ENCODE results near the gene C7orf33.

The C7orf33 gene

DNA sequence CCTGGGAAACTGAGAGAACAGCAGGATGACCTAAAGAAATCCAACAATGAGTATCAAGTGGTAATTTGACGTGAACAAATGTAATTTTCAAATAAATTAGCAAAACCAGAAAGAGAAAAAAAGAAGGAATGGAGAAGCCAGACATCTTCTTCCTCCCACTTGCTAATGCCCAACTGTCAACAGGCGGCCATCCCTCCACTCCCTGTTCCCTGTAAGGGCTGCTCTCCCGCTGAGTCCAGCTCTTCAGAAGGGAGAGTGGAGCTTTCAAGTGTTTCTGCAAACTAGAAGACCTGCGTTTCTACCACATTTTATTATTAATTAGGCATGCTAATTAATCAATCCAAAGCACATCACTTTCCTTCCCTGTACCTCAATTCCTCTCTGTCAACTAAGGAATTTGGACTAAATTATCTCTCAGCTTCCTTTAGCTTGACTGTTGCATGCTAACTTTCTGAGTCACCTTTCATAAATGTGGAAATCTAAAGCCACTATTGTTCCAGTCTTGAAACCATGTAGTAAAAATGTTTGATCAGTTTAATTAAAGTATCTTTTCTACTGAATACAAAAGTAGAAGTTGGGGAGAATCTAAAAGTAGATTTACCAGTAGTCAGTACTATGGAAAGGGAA, 59.8 kb downstream of the C7orf33 start:
- DNase-seq (ENCODE audit: low spot score): no peak
- no peak overlapping the region for H3K27ac ChIP-seq
- H3K4me3 ChIP-seq: no peak overlapping the region
- TF ChIP-seq, protein P1, sequence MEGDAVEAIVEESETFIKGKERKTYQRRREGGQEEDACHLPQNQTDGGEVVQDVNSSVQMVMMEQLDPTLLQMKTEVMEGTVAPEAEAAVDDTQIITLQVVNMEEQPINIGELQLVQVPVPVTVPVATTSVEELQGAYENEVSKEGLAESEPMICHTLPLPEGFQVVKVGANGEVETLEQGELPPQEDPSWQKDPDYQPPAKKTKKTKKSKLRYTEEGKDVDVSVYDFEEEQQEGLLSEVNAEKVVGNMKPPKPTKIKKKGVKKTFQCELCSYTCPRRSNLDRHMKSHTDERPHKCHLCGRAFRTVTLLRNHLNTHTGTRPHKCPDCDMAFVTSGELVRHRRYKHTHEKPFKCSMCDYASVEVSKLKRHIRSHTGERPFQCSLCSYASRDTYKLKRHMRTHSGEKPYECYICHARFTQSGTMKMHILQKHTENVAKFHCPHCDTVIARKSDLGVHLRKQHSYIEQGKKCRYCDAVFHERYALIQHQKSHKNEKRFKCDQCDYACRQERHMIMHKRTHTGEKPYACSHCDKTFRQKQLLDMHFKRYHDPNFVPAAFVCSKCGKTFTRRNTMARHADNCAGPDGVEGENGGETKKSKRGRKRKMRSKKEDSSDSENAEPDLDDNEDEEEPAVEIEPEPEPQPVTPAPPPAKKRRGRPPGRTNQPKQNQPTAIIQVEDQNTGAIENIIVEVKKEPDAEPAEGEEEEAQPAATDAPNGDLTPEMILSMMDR (IDR thresholded peaks at IDR 0.05): no peak

DNA sequence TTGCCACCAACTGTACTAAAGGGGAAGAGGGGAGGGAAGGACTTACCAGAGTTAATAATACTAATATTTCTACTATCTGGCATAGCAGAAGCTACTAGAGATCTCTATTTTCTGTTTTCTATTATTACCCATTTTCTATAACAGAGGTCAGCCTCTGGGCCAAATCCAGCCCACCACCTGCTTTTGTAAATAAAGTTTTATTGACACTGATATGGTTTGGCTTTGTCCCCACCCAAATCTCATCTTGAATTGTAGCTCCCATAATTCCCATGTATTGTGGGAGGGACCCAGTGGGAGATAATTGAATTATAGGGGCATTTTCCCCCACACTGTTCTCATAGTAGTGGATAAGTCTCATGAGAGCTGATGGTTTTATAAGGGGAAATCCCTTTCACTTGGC, 62.2 kb downstream of the C7orf33 start:
- Histone ChIP-seq H3K27ac (no peak overlapping the region), H3K4me3 (no peak overlapping the region)
- TF ChIP-seq, protein P1 (IDR thresholded peaks at IDR 0.05): no peak
- DNase-seq (ENCODE audit: low spot score): no peak

DNA sequence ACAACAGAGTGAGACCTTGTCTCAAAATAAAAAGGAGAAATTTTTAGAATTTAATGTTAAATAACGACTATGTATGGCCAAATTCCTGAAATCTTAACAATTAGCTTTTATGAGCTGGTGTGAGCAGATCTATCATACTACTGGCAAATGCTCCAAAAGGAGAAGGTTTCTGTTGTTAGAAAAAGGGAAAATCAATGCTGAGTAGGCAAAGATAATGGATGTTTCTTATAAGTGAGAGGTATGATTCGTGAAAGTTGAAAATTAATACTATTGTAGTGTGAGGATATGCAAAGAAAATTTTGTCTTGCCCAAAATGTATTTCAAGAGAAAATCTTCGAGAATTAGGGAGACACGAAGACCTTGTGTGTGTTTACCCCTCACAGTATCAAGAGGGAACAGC, 67.4 kb downstream of the C7orf33 start:
- TF ChIP-seq, protein P1 (IDR thresholded peaks at IDR 0.05): no peak
- Histone ChIP-seq H3K4me3 (no peak overlapping the region), H3K27ac (no peak overlapping the region)
- no peak for DNase-seq (ENCODE audit: low spot score)

DNA sequence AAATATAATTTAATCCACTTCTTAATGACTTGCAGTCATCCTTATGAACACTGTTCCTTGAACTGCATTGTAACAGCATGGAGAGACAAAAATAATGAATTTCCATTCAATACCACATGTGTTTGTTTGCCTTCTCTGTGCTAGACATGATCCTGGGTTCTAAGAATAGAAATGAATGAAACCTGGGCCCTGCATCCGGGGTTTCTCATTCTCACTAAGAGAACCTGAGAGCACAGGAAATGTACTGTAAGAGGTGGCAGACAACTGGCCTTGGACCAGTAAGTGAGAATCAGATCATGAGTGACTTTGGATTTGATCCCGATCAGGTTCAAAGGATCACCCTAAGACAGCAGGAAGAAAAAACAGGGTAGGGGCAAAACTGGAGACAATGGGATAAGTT, 70.9 kb downstream of the C7orf33 start:
- DNase-seq (ENCODE audit: low spot score): no peak
- no peak overlapping the region for H3K4me3 ChIP-seq

DNA sequence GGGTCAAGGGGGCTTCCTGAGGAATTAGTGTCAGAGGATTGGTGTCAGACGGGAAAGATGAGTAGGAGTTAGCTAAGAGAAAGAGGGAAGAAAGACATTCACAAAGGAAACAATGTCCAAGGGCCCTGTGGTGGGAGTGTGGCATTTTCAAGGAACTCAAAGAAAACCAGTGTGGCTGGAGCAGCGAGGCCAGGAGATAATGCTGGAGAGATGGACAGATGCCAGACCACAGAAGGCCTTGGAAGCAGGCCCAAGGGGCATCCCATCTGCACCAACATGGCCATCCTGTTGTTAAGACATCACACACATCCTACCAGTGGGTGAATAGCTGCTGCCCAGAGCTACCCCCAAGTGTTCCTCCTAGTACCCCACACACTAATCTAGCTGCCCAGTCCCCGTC, 72.1 kb downstream of the C7orf33 start:
- no peak overlapping the region for H3K4me3 ChIP-seq
- TF ChIP-seq, protein P1 (IDR thresholded peaks at IDR 0.05): no peak
- no peak overlapping the region for H3K27ac ChIP-seq
- no peak for DNase-seq (ENCODE audit: low spot score)

More for the DNA sequence above, 70.9 kb downstream of the C7orf33 start:
- TF ChIP-seq, protein P1 (IDR thresholded peaks at IDR 0.05): no peak
- H3K27ac ChIP-seq: no peak overlapping the region

DNA sequence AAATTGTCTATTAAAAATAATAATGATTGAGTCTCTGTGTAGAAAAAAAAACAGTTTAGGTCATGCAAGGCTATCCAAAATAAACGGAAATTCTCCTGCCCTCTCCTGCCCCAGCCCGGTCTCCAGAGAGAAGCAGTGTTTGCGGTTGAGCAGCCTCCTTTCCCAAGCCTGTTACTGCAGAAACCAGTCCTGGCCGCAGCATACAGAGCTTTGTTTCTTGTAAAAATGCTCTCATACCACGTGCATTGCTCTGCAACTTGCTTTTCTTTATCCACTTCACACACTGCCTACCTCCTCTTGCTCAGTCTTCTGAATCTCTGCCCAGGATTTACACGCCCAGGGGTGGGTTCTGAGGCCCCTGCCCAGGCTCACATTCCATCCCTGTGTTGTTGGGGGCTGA, 73.8 kb downstream of the C7orf33 start:
- Histone ChIP-seq H3K4me3 (no peak overlapping the region), H3K27ac (no peak overlapping the region)
- no peak for DNase-seq (ENCODE audit: low spot score)
- TF ChIP-seq, protein P1 (IDR thresholded peaks at IDR 0.05): no peak

DNA sequence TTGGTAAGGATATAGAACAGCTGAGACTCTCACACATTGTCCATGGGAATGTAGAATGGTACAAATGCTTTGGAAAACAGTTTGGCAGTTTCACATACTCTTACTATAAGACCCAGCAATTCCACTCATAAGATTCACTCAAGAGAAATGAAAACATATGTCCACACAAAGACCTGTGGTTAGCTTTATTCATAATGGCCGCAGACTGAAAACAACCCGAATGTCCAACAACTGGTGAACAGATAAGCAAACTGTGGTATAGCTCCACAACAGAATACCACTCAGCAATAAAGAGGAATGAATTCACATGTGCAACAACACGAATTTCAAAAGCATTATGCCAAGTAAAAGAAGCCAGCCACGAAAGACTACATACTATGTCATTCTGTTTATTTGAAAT, 74.7 kb downstream of the C7orf33 start:
- no peak overlapping the region for H3K27ac ChIP-seq
- H3K4me3 ChIP-seq: no peak overlapping the region
- no peak for DNase-seq (ENCODE audit: low spot score)
- TF ChIP-seq, protein P1 (IDR thresholded peaks at IDR 0.05): no peak
